WI38 (cell line): ENCODE data around the gene SIDT1.
"Not testable (repeated sequence)": the region's sequence is repeated elsewhere in the genome, so short reads cannot be mapped to it uniquely, and the experiment has no call there.

Experiments
- H3K4me3 ChIP-seq: 2 replicates; pipeline ENCODE4 v1.5.1; 2011; ENCODE audit warnings: low read depth, mild to moderate bottlenecking, control low read depth, low read length
- CTCF ChIP-seq: IDR thresholded peaks from 2 replicates; pipeline ENCODE4 v1.5.1; 2012; ENCODE audit warnings: low read depth, mild to moderate bottlenecking, control low read depth, low read length

SIDT1 gene

GRCh38 chr3:113629584-113630421, 97.4 kb downstream of the SIDT1 start:
- no peak for TF ChIP-seq CTCF
- H3K4me3 ChIP-seq, result no peak overlapping the region

GRCh38 chr3:113630956-113631542, 98.7 kb downstream of the SIDT1 start:
- no peak for TF ChIP-seq CTCF
- H3K4me3 ChIP-seq, result no peak overlapping the region

GRCh38 chr3:113631573-113631972, 99.2 kb downstream of the SIDT1 start:
- no peak overlapping the region for H3K4me3 ChIP-seq
- no peak for TF ChIP-seq CTCF

- no peak for TF ChIP-seq CTCF
- no peak overlapping the region for H3K4me3 ChIP-seq
Measured at GRCh38 chr3:113634782-113635474, 102.6 kb downstream of the SIDT1 start.

- H3K4me3 ChIP-seq, result not testable (repeated sequence)
Measured at GRCh38 chr3:113636034-113636433, 103.7 kb downstream of the SIDT1 start.

GRCh38 chr3:113637756-113638155, 105.4 kb downstream of the SIDT1 start:
- no peak overlapping the region for H3K4me3 ChIP-seq
- TF ChIP-seq CTCF, result no peak

- H3K4me3 ChIP-seq, result no peak overlapping the region
- TF ChIP-seq CTCF, result no peak
Measured at GRCh38 chr3:113638910-113639309, 106.6 kb downstream of the SIDT1 start.
